Stimulated activated CD4-positive, alpha-beta T cell treated with anti-CD3 and anti-CD28 coated beads, TNF-alpha, amount 100 ng/mL, for 48 hours (primary cell): ENCODE data around the gene ROS1.
"Not testable (repeated sequence)": the region's sequence is repeated elsewhere in the genome, so short reads cannot be mapped to it uniquely, and the experiment has no call there.

ENCODE experiments used
- DNase-seq, 3 donors: peaks; one replicate each; pipeline ENCODE4 v3.0.0-alpha.2; 2020; ENCODE audit warnings: low read depth in 3 of 3

Gene ROS1

DNA sequence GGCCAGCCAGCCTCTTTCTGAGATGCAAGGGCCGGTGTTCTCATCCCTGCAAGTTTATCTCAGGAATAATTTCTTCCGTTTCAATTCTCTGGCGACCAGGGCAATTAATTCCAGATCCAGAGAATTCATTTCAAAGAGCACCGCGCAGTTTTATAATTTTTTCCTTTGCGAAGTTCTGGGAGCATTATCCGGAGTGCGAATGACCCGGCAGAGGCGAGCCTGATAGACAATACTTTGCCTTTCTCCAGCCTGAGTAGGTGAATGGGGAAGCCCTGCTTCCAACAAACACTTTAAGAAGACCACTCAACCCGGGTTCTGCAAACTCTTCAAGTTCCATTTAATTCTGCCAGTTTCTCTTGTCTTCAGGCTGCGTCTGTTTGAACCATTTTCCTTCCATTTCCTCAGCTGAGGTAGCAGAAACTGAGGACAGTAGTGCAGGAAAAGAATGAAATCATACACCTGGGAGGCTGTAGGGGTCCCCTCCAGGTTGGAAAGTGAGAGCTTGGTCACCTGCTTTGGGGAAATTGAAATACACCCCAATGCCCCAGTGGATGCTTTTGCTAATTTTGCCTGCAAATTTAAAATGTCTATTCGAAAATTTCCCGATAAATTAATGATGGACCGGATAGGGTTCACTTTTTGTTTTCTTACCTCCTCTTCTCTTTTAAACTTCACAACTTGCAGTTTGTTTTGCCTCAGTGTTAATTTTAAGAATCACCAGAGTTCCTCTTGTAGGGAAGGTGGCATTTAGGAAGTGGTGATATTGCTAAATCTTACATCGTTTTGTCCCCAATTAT lies 159.3 kb downstream of the ROS1 start:
- no peak for DNase-seq

DNA sequence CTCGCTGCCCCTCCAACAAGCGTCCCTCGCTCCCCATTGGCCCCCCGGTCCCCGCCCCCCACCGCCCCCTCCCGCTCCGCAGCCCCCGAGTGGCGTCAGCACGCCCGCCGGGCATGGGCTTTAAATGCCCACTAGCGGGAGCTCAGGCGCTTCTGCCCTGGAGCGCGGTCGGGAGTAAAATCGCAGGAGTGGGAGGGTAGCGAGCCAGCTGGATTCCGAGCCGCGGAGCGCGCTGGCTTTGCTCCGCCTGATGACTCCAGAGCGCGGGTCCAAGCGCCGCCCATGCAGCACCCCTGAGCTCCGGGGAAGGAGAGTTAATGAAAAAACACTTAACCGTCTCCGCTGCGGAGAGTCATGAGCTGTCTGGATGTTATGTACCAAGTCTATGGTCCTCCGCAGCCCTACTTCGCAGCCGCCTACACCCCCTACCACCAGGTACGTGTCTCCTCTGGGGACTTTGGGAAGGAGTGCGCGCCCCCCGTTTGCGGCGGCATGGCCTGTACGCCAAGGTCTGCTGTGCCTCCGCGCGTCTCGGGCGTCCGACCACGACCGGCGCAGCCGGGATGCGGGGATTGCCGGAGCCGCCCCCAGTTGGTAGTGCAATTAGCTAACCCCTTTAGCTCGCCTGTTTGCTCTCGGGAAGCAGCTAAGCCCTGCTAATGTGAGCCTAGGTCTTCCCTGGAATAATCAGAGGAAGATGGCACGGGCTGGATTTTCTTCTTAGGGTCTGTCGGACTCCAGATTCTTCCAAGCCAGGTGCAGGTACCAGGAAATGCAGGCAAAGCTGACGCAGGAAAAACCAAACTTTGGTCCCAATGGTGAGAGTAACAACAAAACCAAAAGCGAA lies 160.1 kb downstream of the ROS1 start, which contains the start of gene VGLL2:
Gene VGLL2 (plus strand): TSS at position 149 of the 847 bp plus-strand sequence. CDS start 206 bp downstream, at position 355.
- DNase-seq, result no peak

DNA sequence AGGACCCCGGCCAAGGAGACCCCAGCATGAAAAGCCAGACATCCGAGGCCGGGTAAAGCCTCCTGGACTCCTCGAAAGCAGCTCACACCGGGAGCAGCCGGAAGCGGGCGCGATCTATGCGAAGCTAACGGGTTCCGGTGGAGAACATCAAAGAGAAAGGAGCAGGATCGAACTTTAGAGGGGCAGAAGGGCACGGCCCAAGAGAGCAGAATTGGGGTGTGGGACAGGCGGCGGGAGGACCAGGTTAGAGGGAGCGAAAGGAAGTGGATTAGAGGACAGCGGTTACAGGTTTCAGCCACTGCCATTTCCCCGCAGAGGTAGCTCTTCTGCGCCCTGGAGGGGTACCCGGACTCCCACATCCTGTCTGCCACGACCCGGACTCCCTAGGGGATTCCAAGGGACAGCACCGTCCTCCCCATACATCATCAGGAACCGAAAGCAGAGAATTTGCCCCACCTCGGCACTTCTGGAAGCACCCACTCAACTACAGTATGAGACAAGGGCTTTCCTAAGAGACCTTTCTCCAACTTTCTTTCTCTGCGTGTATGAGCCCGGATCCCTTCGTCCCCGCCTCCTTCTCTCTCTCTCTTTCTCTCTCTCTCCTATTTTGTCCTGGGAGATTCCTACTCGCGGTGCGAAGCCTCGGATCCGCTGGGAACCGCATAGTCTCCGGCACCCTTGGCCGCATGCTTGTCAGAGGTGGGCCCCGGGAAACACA lies 160.9 kb downstream of the ROS1 start:
- DNase-seq, result no peak

DNA sequence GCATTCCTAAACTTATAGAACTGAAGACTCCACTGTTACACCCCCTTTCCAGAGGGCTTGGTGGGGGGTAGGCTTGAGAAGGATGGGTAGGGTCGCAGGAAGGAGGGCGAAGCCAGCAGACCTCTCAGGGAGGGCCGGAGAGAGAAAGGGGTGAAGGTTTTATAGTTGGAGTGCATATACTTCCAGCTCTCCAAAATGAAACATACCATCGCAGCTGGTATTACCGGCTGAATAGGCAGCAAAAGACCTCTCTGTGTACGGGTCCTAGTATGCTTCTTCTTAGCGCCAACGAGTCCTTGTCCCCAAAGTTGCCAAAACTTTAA lies 161.4 kb downstream of the ROS1 start:
- no peak for DNase-seq

DNA sequence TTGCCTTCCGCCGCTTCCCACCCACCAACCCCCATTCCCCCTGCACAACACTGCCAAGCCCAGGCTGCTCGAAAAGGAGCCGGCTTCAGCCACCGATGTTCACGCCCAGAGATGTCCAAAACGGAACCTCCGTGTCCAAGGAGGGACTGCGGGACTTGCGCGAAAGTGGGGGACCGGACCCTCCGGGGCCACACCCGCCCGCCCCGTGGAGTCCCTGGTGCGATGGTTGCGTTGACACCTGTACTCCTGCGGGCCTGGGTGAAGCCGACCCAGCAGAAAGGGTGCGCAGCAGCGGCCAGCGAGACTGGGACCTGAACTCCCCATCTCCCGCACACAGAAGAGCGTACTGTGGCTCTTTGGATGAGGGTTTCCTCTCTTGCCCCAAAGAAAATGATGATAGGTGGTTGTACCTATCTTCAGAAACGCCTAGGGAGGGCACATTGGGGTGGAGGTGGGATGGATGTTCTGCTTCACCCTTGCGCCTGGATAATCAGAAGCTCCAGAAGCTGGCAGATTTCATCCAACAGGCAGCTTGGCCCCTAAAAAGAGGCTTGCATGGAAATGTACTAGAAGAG lies 162.3 kb downstream of the ROS1 start:
- no peak for DNase-seq

DNA sequence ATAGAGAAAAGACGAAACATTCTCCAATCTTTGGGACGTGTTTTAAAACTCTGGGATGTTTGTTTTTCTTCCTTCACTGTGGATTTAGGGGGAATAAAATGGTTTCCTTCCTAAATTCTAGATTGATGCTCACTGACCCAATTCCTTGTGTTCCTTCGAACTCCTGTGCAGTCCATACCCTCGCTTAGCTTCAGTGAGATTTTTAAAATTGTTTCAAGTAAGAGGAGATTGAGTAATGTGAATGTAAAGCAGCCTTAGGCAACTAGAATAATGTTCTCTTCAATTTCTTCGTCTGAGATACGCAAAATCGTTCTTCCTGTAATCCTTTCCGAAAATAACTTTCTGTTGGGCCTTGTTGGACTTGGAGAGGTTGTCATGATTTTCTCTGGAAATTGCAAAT lies 162.9 kb downstream of the ROS1 start:
- DNase-seq, result no peak

DNA sequence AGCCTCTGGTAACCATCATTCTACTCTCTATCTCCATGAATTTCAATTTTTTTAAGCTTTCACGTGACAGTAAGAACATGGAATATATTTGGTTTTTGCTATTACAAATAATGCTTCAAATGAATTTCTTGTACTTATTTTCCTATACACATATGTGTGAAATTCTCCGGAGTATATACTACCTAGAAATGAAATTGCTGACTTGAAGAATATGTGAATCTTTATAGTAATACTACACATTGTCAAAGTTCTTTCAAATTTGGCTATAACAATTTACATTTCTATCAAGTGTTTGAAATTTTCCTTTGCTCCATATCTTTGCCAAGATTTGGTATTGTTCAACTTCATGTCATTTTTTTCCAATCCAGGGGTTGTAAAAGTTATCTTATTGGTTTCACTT lies 172.0 kb downstream of the ROS1 start:
- DNase-seq, result no peak

DNA sequence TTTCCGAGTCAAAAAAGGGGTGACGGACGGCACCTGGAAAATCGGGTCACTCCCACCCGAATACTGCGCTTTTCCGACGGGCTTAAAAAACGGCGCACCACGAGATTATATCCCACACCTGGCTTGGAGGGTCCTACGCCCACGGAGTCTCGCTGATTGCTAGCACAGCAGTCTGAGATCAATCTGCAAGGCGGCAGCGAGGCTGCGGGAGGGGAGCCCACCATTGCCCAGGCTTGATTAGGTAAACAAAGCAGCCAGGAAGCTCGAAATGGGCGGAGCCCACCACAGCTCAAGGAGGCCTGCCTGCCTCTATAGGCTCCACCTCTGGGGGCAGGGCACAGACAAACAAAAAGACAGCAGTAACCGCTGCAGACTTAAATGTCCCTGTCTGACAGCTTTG lies 180.8 kb downstream of the ROS1 start:
- DNase-seq, result not testable (repeated sequence)

DNA sequence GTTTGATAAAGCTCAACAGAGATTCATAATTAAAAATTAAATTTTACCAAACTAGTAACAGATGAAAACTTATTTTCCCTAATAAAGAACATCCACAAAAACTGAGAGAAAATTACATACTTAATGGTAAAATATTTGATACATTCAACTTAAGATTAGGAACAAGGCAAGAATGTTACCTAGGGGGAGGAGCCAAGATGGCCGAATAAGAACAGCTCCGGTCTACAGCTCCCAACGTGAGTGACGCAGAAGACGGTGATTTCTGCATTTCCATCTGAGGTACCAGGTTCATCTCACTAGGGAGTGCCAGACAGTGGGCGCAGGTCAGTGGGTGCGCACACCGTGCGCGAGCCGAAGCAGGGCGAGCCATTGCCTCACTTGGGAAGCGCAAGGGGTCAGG lies 181.2 kb downstream of the ROS1 start:
- not testable (repeated sequence) for DNase-seq
